Measurements from ENCODE around the gene MRPS21.

Gene MRPS21

GRCh38 chr1:150293433-150294253, at the start of gene MRPS21:
MRPS21 (plus strand) TSS chr1:150293861; CDS start chr1:150294367, 506 bp downstream.
- DNase-seq (ENCODE audit: low read depth in 2 of 2, low spot score in 1 of 2) = peak; percentile 62 to 70

- DNase-seq (ENCODE audit: low read depth in 2 of 2, low spot score in 1 of 2) = no peak
Measured at GRCh38 chr1:150249936-150250335, 43.7 kb upstream of the MRPS21 start.

GRCh38 chr1:150256198-150256553, 37.5 kb upstream of the MRPS21 start:
- DNase-seq (ENCODE audit: low read depth in 2 of 2, low spot score in 1 of 2) = no peak

GRCh38 chr1:150256554-150257341, 36.9 kb upstream of the MRPS21 start:
- DNase-seq (ENCODE audit: low read depth in 2 of 2, low spot score in 1 of 2) = no peak

- DNase-seq (ENCODE audit: low read depth in 2 of 2, low spot score in 1 of 2) = no peak
Measured at GRCh38 chr1:150257624-150258585, 35.8 kb upstream of the MRPS21 start, which contains the start of gene CA14. CA14 (plus strand) TSS chr1:150257774; CDS start chr1:150258129, 355 bp downstream.

- no peak for DNase-seq (ENCODE audit: low read depth in 2 of 2, low spot score in 1 of 2)
Measured at GRCh38 chr1:150259217-150259616, 34.4 kb upstream of the MRPS21 start.

- no peak for DNase-seq (ENCODE audit: low read depth in 2 of 2, low spot score in 1 of 2)
Measured at GRCh38 chr1:150259758-150260669, 33.6 kb upstream of the MRPS21 start.

GRCh38 chr1:150261367-150261766, 32.3 kb upstream of the MRPS21 start:
- no peak for DNase-seq (ENCODE audit: low read depth in 2 of 2, low spot score in 1 of 2)

- no peak for DNase-seq (ENCODE audit: low read depth in 2 of 2, low spot score in 1 of 2)
Measured at GRCh38 chr1:150262388-150263320, 31.0 kb upstream of the MRPS21 start.

- DNase-seq (ENCODE audit: low read depth in 2 of 2, low spot score in 1 of 2) = no peak
Measured at GRCh38 chr1:150263549-150263948, 30.1 kb upstream of the MRPS21 start.

GRCh38 chr1:150267896-150268295, 25.8 kb upstream of the MRPS21 start:
- DNase-seq (ENCODE audit: low read depth in 2 of 2, low spot score in 1 of 2) = no peak

- no peak for DNase-seq (ENCODE audit: low read depth in 2 of 2, low spot score in 1 of 2)
Measured at GRCh38 chr1:150268340-150268704, 25.3 kb upstream of the MRPS21 start.

GRCh38 chr1:150268705-150269403, 24.8 kb upstream of the MRPS21 start, which contains the start of gene APH1A:
APH1A (minus strand) TSS chr1:150269016; CDS start chr1:150268810, 206 bp downstream.
- peak; percentile 77 to 85 for DNase-seq (ENCODE audit: low read depth in 2 of 2, low spot score in 1 of 2)

GRCh38 chr1:150269451-150269850, 24.2 kb upstream of the MRPS21 start:
- no peak for DNase-seq (ENCODE audit: low read depth in 2 of 2, low spot score in 1 of 2)

GRCh38 chr1:150271291-150271959, 22.2 kb upstream of the MRPS21 start:
- DNase-seq (ENCODE audit: low read depth in 2 of 2, low spot score in 1 of 2) = no peak

- DNase-seq (ENCODE audit: low read depth in 2 of 2, low spot score in 1 of 2) = no peak
Measured at GRCh38 chr1:150273311-150273710, 20.4 kb upstream of the MRPS21 start.

GRCh38 chr1:150280138-150280707, 13.4 kb upstream of the MRPS21 start:
- no peak for DNase-seq (ENCODE audit: low read depth in 2 of 2, low spot score in 1 of 2)
